Lower leg skin (tissue), 3 donors: ENCODE measurements around the gene RER1.

Experiments used
- CTCF ChIP-seq, 3 donors: fragments of 450-650 bp; IDR thresholded peaks; one replicate each; pipeline ENCODE4 v1.5.1; 2016; ENCODE audit warnings: antibody characterized with exemption in 3 of 3, mild to moderate bottlenecking in 3 of 3, moderate library complexity in 2 of 3
- POLR2A ChIP-seq, 2 donors: fragments of 450-650 bp; IDR thresholded peaks; one replicate each; pipeline ENCODE4 v1.6.1; 2016 to 2017; ENCODE audit warnings: antibody characterized with exemption in 2 of 2, mild to moderate bottlenecking in 1 of 2, moderate library complexity in 1 of 2

DNA sequence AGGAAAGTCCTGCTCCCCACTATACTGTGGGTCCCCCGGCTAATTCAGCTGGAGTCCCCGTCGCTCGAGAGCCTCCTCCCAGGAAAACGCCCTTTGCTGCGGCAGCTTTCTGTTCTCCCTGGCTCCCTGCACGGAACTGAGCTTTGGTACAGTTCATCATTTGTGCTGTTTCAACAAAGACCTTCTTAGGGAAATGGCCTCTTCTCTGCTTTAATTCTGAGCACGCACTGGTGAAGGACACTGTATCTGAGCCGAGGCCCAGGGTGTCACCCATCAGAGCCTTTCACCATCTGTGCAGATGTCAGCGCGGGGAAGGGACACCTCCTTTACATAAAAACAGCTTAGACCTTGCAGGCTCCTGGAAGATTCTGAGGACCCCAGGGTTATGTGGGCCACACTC is 34.3 kb downstream of the RER1 start:
- TF ChIP-seq CTCF (IDR thresholded peaks at IDR 0.05) (no peak), POLR2A (IDR thresholded peaks at IDR 0.05) (no peak)
